ENCODE results near the gene TMEM151B.

DNA sequence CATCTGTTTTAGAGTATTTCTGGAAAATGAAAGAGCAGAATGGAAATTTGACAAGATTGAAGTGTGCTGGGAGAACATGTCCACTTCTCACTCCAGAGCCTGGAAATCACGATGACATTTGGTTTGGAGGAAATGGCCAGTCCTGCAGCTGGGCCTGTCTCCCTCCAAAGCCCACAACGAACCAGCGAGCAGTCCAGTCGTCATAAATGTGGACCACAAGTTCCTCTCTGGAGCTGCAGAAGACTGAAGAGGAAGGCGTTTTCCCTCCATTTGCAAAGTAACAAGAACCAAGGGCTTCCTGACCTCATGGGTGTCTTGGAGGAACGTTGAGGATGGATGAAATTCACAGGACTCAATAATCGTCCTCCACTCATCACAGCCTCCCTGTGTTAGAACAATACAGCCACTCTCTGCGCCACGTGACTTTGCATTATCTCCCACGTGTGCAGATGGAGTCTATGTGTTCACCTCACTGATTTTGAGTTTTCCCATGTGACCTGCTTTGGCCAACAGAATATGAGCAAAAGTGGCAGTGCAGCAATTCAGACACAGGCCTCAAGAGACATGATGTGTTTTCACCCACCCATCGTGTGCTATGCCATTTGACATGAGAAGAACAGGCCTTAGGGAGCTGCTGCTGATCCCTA is 63.1 kb downstream of the TMEM151B start:
- TF ChIP-seq TAF1 (IDR thresholded peaks at IDR 0.05; ENCODE audit: low read depth, low read length) (no peak), POLR2A (IDR thresholded peaks at IDR 0.05; ENCODE audit: low read depth, low read length) (no peak), POLR2AphosphoS5 (IDR thresholded peaks at IDR 0.05; ENCODE audit: low read depth, low read length) (no peak), POU2F2 (IDR thresholded peaks at IDR 0.05; ENCODE audit: low read depth, low read length) (no peak)
